Measurements from ENCODE around the gene OPRM1. TPM values are rescaled to one million over a fixed set of nuclear protein-coding genes. Genes with fewer than 3 reads are reported as not detected.
"Not testable (repeated sequence)": the region's sequence is repeated elsewhere in the genome, so short reads cannot be mapped to it uniquely, and the experiment has no call there.

Gene OPRM1
- total and polyA plus RNA-seq, 2 donors from 2014 or later: not detected

- intact Hi-C loops (cut with DNase I): no loop called here
- no peak overlapping the region for H3K4me3 ChIP-seq (ENCODE audit: low read length in 3 of 3)
- H3K36me3 ChIP-seq (ENCODE audit: control insufficient read depth in 2 of 3, insufficient read depth in 3 of 3, low read length in 3 of 3): no peaks in the 10 kb centered on the region
- no peak for FAIRE-seq
- no peaks in the 10 kb centered on the region for H3K27me3 ChIP-seq (ENCODE audit: control insufficient read depth, insufficient read depth, low read length)
- DNase-seq: peak in 3 of 5 donors; percentile 27 to 76 (median 71)
- no peak overlapping the region for H3K27ac ChIP-seq (ENCODE audit: low read depth in 2 of 2, low read length in 2 of 2)
- no peaks in the 10 kb centered on the region for H3K9me3 ChIP-seq (ENCODE audit: control insufficient read depth in 2 of 3, insufficient read depth in 1 of 3, low read length in 3 of 3)
- H3K9ac ChIP-seq (ENCODE audit: low read length in 3 of 3): no peak overlapping the region
- TF ChIP-seq CTCF (IDR thresholded peaks at IDR 0.05; ENCODE audit: borderline replicate concordance, extremely low read depth, insufficient read depth): no peak
- no peaks in the 10 kb centered on the region for H3K4me1 ChIP-seq (ENCODE audit: control insufficient read depth in 2 of 3, insufficient read depth in 2 of 3, low read depth in 1 of 3, low read length in 3 of 3)
Observed at GRCh38 chr6:154236646-154237301, 197.7 kb downstream of the OPRM1 start.

GRCh38 chr6:154238831-154239230 is 199.8 kb downstream of the OPRM1 start:
- no peak for TF ChIP-seq CTCF (IDR thresholded peaks at IDR 0.05; ENCODE audit: borderline replicate concordance, extremely low read depth, insufficient read depth)
- Histone ChIP-seq H3K36me3 (ENCODE audit: control insufficient read depth in 2 of 3, insufficient read depth in 3 of 3, low read length in 3 of 3) (no peaks in the 10 kb centered on the region), H3K9me3 (ENCODE audit: control insufficient read depth in 2 of 3, insufficient read depth in 1 of 3, low read length in 3 of 3) (no peaks in the 10 kb centered on the region), H3K27me3 (ENCODE audit: control insufficient read depth, insufficient read depth, low read length) (no peaks in the 10 kb centered on the region), H3K4me1 (ENCODE audit: control insufficient read depth in 2 of 3, insufficient read depth in 2 of 3, low read depth in 1 of 3, low read length in 3 of 3) (no peaks in the 10 kb centered on the region), H3K4me3 (ENCODE audit: low read length in 3 of 3) (no peak overlapping the region), H3K27ac (ENCODE audit: low read depth in 2 of 2, low read length in 2 of 2) (no peak overlapping the region), H3K9ac (ENCODE audit: low read length in 3 of 3) (no peak overlapping the region)
- intact Hi-C loops (cut with DNase I): no loop called here
- no peak for FAIRE-seq
- DNase-seq: no peak

DNA sequence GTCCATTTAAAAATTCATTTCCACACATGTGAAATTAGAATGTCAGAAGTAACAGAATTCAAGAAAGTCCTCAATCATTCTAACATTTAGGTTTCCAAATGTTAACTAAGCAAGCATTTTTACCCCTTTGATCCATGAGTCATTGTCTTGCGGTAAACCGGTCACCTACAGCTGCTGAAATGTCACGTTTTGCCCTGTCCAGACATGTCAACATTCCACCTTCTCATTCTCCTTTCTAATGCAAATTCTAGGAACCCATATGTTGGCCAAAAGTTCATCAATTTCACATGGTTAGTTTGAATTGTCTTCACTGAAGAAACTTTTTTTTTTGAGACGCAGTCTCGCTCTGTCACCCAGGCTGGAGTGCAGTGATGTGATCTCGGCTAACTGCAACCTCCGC is 200.4 kb downstream of the OPRM1 start:
- H3K27me3 ChIP-seq (ENCODE audit: control insufficient read depth, insufficient read depth, low read length): no peaks in the 10 kb centered on the region
- H3K9me3 ChIP-seq (ENCODE audit: control insufficient read depth in 2 of 3, insufficient read depth in 1 of 3, low read length in 3 of 3): no peaks in the 10 kb centered on the region
- H3K4me3 ChIP-seq (ENCODE audit: low read length in 3 of 3): no peak overlapping the region
- DNase-seq (no peak), FAIRE-seq (no peak)
- no peaks in the 10 kb centered on the region for H3K36me3 ChIP-seq (ENCODE audit: control insufficient read depth in 2 of 3, insufficient read depth in 3 of 3, low read length in 3 of 3)
- no peak overlapping the region for H3K9ac ChIP-seq (ENCODE audit: low read length in 3 of 3)
- H3K27ac ChIP-seq (ENCODE audit: low read depth in 2 of 2, low read length in 2 of 2): no peak overlapping the region
- no peak for TF ChIP-seq CTCF (IDR thresholded peaks at IDR 0.05; ENCODE audit: borderline replicate concordance, extremely low read depth, insufficient read depth)
- H3K4me1 ChIP-seq (ENCODE audit: control insufficient read depth in 2 of 3, insufficient read depth in 2 of 3, low read depth in 1 of 3, low read length in 3 of 3): peaks cover 0 to 2% (median 0%) of the 10 kb centered on the region in 3 donors
- intact Hi-C loops (cut with DNase I): no loop called here

DNA sequence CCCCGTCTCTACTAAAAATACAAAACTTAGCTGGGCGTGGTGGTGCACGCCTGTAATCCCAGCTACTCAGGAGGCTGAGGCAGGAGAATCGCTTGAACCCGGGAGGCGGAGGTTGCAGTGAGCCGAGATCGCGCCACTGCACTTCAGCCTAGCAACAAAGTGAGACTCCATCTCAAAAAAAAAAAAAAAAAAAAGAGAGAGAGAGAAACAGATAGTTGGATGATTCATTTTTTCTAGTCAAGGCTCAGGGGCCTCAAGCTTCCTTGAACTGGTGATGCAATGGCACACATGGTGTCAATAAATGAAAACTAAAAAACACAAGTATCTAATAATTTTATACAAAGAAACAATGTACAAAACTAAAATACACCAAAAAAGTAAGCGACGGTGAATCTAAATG is 202.0 kb downstream of the OPRM1 start:
- FAIRE-seq; intact Hi-C loops (cut with DNase I); DNase-seq: not testable (repeated sequence)

More for the DNA sequence above, 202.0 kb downstream of the OPRM1 start:
- H3K36me3 ChIP-seq (ENCODE audit: control insufficient read depth in 2 of 3, insufficient read depth in 3 of 3, low read length in 3 of 3); H3K27me3 ChIP-seq (ENCODE audit: control insufficient read depth, insufficient read depth, low read length); H3K4me3 ChIP-seq (ENCODE audit: low read length in 3 of 3); H3K4me1 ChIP-seq (ENCODE audit: control insufficient read depth in 2 of 3, insufficient read depth in 2 of 3, low read depth in 1 of 3, low read length in 3 of 3); H3K9ac ChIP-seq (ENCODE audit: low read length in 3 of 3); H3K27ac ChIP-seq (ENCODE audit: low read depth in 2 of 2, low read length in 2 of 2); H3K9me3 ChIP-seq (ENCODE audit: control insufficient read depth in 2 of 3, insufficient read depth in 1 of 3, low read length in 3 of 3): not testable (repeated sequence)
